Endometrium (tissue), 2 donors: ENCODE measurements around the gene LZTR1.
"Not testable (repeated sequence)": the region's sequence is repeated elsewhere in the genome, so short reads cannot be mapped to it uniquely, and the experiment has no call there.

Source experiments
- FAIRE-seq: peaks from 2 replicates; lab custom pipeline; 2012; peaks lifted over from hg19 to GRCh38; lab: Jason Lieb, UNC
- donor health status: control.
- donor health status: control.

The LZTR1 gene

GRCh38 chr22:21033895-21034294, 51.8 kb downstream of the LZTR1 start:
- no peak for FAIRE-seq

GRCh38 chr22:21034989-21035388, 52.9 kb downstream of the LZTR1 start:
- FAIRE-seq: no peak

- no peak for FAIRE-seq
Observed at GRCh38 chr22:21038405-21038804, 56.3 kb downstream of the LZTR1 start.

- not testable (repeated sequence) for FAIRE-seq
Observed at GRCh38 chr22:21039158-21039557, 57.1 kb downstream of the LZTR1 start.

- no peak for FAIRE-seq
Observed at GRCh38 chr22:21041937-21042336, 59.8 kb downstream of the LZTR1 start.

GRCh38 chr22:21042978-21043859, 61.1 kb downstream of the LZTR1 start:
- no peak for FAIRE-seq

- FAIRE-seq: no peak
Observed at GRCh38 chr22:21043860-21044535, 61.9 kb downstream of the LZTR1 start.

- no peak for FAIRE-seq
Observed at GRCh38 chr22:21044931-21045584, 63.0 kb downstream of the LZTR1 start.

- peak; percentile 70 for FAIRE-seq
Observed at GRCh38 chr22:21045585-21046294, 63.6 kb downstream of the LZTR1 start, which contains the start of gene LRRC74B. LRRC74B (plus strand) TSS chr22:21045946; CDS start chr22:21045987, 41 bp downstream.

- no peak for FAIRE-seq
Observed at GRCh38 chr22:21047035-21047661, 65.1 kb downstream of the LZTR1 start.

- FAIRE-seq: no peak
Observed at GRCh38 chr22:21047730-21048129, 65.6 kb downstream of the LZTR1 start.

GRCh38 chr22:21048448-21048847, 66.4 kb downstream of the LZTR1 start:
- not testable (repeated sequence) for FAIRE-seq
